ENCODE data around the gene HEATR5A. TPM values are rescaled to one million over a fixed set of nuclear protein-coding genes. Genes with fewer than 3 reads are reported as not detected.

HEATR5A gene
- polyA plus RNA-seq, 2 of the 4 experiments (the other 2 are of a cell fraction), result 29.5 to 49.5 TPM

GRCh38 chr14:31340297-31341063 is 79.9 kb downstream of the HEATR5A start:
- Histone ChIP-seq H3K27ac (no peak overlapping the region), H3K4me1 (peaks cover 7% of the 10 kb centered on the region; the same call in 2 of the 3 replicates), H3K9me3 (no peaks in the 10 kb centered on the region), H3K4me2 (no peak overlapping the region), H3K4me3 (no peak overlapping the region)
- FAIRE-seq, result no peak
- ATAC-seq, result no peak
- WGBS (ENCODE audit: missing lambda C conversion rate), result 87% methylated on average over 5 of the region's 5 CpGs
- TF ChIP-seq HDAC2 (IDR thresholded peaks at IDR 0.05) (no peak), REST (IDR thresholded peaks at IDR 0.05) (no peak), CBX2 (IDR thresholded peaks at IDR 0.05; ENCODE audit: borderline replicate concordance, low read depth) (no peak), ESRRA (IDR thresholded peaks at IDR 0.05; ENCODE audit: borderline replicate concordance, low read length) (no peak), ZC3H11A (IDR thresholded peaks at IDR 0.05) (no peak), CHD2 (IDR thresholded peaks at IDR 0.05; ENCODE audit: low read length, partially characterized antibody) (no peak)
- DNase-seq (ENCODE audit: low read depth in 1 of 2, low spot score in 1 of 2), result no peak
- ChIA-PET CTCF (interaction anchor here (1.4 kb wide), 1 partner anchor 132 kb away, joined by 6 read pairs; the partner anchor contains the start of gene HECTD1), POLR2A (no interaction called here)

GRCh38 chr14:31339743-31340142 is 80.6 kb downstream of the HEATR5A start:
- no peak overlapping the region for H3K4me3 ChIP-seq
- TF ChIP-seq EHMT2 (IDR thresholded peaks at IDR 0.05; ENCODE audit: low read depth) (no peak), HEYL (CRISPR knock-in tag; IDR thresholded peaks at IDR 0.05) (no peak), CHD4 (IDR thresholded peaks at IDR 0.05; ENCODE audit: borderline replicate concordance) (no peak), CTCF (IDR thresholded peaks at IDR 0.05) (no peak), POLR2A (IDR thresholded peaks at IDR 0.05; ENCODE audit: low read length) (no peak), RCOR1 (IDR thresholded peaks at IDR 0.05; ENCODE audit: low read depth, low read length) (no peak), RFX5 (IDR thresholded peaks at IDR 0.05) (no peak), CBX8 (IDR thresholded peaks at IDR 0.05) (no peak), ELK1 (IDR thresholded peaks at IDR 0.05; ENCODE audit: low read depth, low read length) (no peak), HMGXB4 (CRISPR knock-in tag; IDR thresholded peaks at IDR 0.05; ENCODE audit: borderline replicate concordance) (no peak), NR3C1 (IDR thresholded peaks at IDR 0.05) (no peak), BHLHE40 (IDR thresholded peaks at IDR 0.05; ENCODE audit: low read depth, low read length) (no peak), MYC (IDR thresholded peaks at IDR 0.05; ENCODE audit: borderline replicate concordance, low read length) (no peak), MAX (IDR thresholded peaks at IDR 0.05) (no peak), PHF8 (IDR thresholded peaks at IDR 0.05; ENCODE audit: borderline replicate concordance, low read depth) (no peak), E2F6 (IDR thresholded peaks at IDR 0.05; ENCODE audit: borderline replicate concordance, low read depth) (no peak), ATOH8 (CRISPR knock-in tag; IDR thresholded peaks at IDR 0.05; ENCODE audit: low read depth) (no peak)

More at GRCh38 chr14:31339743-31340142, 80.6 kb downstream of the HEATR5A start:
- FAIRE-seq (peak; percentile 18), DNase-seq (ENCODE audit: low read depth in 1 of 2, low spot score in 1 of 2) (no peak), ATAC-seq (no peak)
- ChIA-PET CTCF (interaction anchor here (1.4 kb wide), 1 partner anchor 132 kb away, joined by 6 read pairs; the partner anchor contains the start of gene HECTD1), POLR2A (no interaction called here)
- Histone ChIP-seq H3K27ac (no peak overlapping the region), H3K4me1 (peaks cover 7% of the 10 kb centered on the region; the same call in 2 of the 3 replicates), H3K9me3 (no peaks in the 10 kb centered on the region), H3K4me2 (no peak overlapping the region)
